Neural progenitor cell (in vitro differentiated cells): Measurements from ENCODE around the gene GRSF1. TPM values are rescaled to one million over a fixed set of nuclear protein-coding genes. Genes with fewer than 3 reads are reported as not detected.

Experiments
- DNase-seq: peaks from one replicate; pipeline ENCODE4 v3.0.0-alpha.2; 2016; ENCODE audit warnings: low spot score
- H2AFZ ChIP-seq: fragments of 200-600 bp; sonication (generic); replicated peaks from 2 replicates; pipeline ENCODE4 v1.6.1; 2016; ENCODE audit warnings: antibody characterized with exemption
- H3F3A ChIP-seq: fragments of 200-600 bp; sonication (generic); 2 replicates; pipeline ENCODE4 v1.6.1; 2016; ENCODE audit warnings: antibody characterized with exemption, low read depth
- H3K27ac ChIP-seq: fragments of 200-600 bp; sonication (generic); 2 replicates; pipeline ENCODE4 v1.5.1; 2016; ENCODE audit warnings: mild to moderate bottlenecking
- H3K27me3 ChIP-seq: fragments of 200-600 bp; sonication (generic); 2 replicates; pipeline ENCODE4 v1.6.1; 2016; ENCODE audit warnings: mild to moderate bottlenecking, moderate library complexity
- H3K36me3 ChIP-seq: fragments of 200-600 bp; sonication (generic); 2 replicates; pipeline ENCODE4 v1.5.1; 2016
- H3K4me1 ChIP-seq: fragments of 200-600 bp; sonication (generic); 2 replicates; pipeline ENCODE4 v1.6.1; 2016; ENCODE audit warnings: mixed run types
- H3K4me2 ChIP-seq: fragments of 200-600 bp; sonication (generic); 2 replicates; pipeline ENCODE4 v1.6.1; 2016
- H3K4me3 ChIP-seq: fragments of 200-600 bp; sonication (generic); 2 replicates; pipeline ENCODE4 v1.5.1; 2016
- H3K79me2 ChIP-seq: fragments of 200-600 bp; sonication (generic); 2 replicates; pipeline ENCODE4 v1.6.1; 2016; ENCODE audit warnings: low read depth
- H3K9ac ChIP-seq: fragments of 200-600 bp; sonication (generic); 2 replicates; pipeline ENCODE4 v1.6.1; 2016
- H3K9me3 ChIP-seq: fragments of 200-600 bp; sonication (generic); 2 replicates; pipeline ENCODE4 v1.5.1; 2016; ENCODE audit warnings: low read depth
- H4K20me1 ChIP-seq: fragments of 200-600 bp; sonication (generic); 2 replicates; pipeline ENCODE4 v1.6.1; 2016; ENCODE audit warnings: low read depth
- H3K27ac Mint-ChIP-seq: 3 replicates; pipeline ENCODE4 v1.8.0; 2021; ENCODE audit warnings: mixed read lengths
- H3K27me3 Mint-ChIP-seq: 2 replicates; pipeline ENCODE4 v1.8.0; 2022; ENCODE audit warnings: low read depth, mild to moderate bottlenecking, inconsistent platforms, moderate library complexity, mixed read lengths; ENCODE audit not compliant: insufficient read depth
- H3K36me3 Mint-ChIP-seq: 3 replicates; pipeline ENCODE4 v1.8.0; 2021; ENCODE audit warnings: mixed read lengths
- H3K4me1 Mint-ChIP-seq: 3 replicates; pipeline ENCODE4 v1.8.0; 2021; ENCODE audit warnings: mixed read lengths
- H3K4me3 Mint-ChIP-seq: 3 replicates; pipeline ENCODE4 v1.8.0; 2021; ENCODE audit warnings: mild to moderate bottlenecking, moderate library complexity, mixed read lengths
- H3K9me3 Mint-ChIP-seq: 3 replicates; pipeline ENCODE4 v1.8.0; 2020; ENCODE audit warnings: mixed read lengths
- EZH2 ChIP-seq: fragments of 200-600 bp; sonication (generic); IDR thresholded peaks from 2 replicates; pipeline ENCODE4 v1.6.1; 2017; ENCODE audit warnings: antibody characterized with exemption, mild to moderate bottlenecking, moderate library complexity
- EZH2phosphoT487 ChIP-seq: fragments of 200-600 bp; sonication (generic); IDR thresholded peaks from 2 replicates; pipeline ENCODE4 v1.6.1; 2017; ENCODE audit warnings: antibody characterized with exemption
- total RNA-seq: library from RNA; depleted of rRNA; stranded (reverse); fragments of >200 nt; gene quantifications from 2 replicates; pipeline ENCODE4 v1.2.3, GENCODE V29; 2015; ENCODE audit warnings: low replicate concordance
- TF ChIP-seq, protein P1 (sequence below): fragments of 200-600 bp; sonication (generic); IDR thresholded peaks from 2 replicates; pipeline ENCODE4 v1.5.1; 2017; ENCODE audit warnings: antibody characterized with exemption, mild to moderate bottlenecking

Gene GRSF1
- total RNA-seq, 1 donor from 2014 or later, result 136 TPM

DNA sequence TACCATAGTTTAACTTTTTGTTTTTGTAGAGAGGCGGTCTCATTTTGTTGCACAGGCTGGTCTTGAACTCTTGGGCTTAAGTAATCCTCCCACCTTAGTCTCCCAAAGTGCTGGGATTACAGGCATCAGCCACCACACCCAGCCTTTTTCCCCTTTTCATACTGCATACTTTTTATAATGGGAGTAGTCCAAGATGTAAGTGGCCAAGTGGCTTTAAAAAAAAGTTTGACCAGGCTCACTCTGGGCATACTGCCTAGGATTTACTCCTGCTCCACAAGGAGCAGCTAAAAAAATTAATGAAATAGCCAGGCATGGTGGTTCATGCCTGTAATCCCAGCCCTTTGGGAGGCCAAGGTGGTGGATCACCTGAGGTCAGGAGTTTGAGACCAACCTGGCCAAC, 6.0 kb downstream of the GRSF1 start:
- Mint-ChIP-seq H3K9me3 (no peaks in the 10 kb centered on the region), H3K4me1 (peaks cover 10% of the 10 kb centered on the region), H3K27ac (no peak overlapping the region), H3K36me3 (peaks cover 41% of the 10 kb centered on the region), H3K27me3 (no peaks in the 10 kb centered on the region), H3K4me3 (no peak overlapping the region)
- no peaks in the 10 kb centered on the region for H3K9me3 ChIP-seq
- no peak overlapping the region for H2AFZ ChIP-seq
- TF ChIP-seq, protein P1, sequence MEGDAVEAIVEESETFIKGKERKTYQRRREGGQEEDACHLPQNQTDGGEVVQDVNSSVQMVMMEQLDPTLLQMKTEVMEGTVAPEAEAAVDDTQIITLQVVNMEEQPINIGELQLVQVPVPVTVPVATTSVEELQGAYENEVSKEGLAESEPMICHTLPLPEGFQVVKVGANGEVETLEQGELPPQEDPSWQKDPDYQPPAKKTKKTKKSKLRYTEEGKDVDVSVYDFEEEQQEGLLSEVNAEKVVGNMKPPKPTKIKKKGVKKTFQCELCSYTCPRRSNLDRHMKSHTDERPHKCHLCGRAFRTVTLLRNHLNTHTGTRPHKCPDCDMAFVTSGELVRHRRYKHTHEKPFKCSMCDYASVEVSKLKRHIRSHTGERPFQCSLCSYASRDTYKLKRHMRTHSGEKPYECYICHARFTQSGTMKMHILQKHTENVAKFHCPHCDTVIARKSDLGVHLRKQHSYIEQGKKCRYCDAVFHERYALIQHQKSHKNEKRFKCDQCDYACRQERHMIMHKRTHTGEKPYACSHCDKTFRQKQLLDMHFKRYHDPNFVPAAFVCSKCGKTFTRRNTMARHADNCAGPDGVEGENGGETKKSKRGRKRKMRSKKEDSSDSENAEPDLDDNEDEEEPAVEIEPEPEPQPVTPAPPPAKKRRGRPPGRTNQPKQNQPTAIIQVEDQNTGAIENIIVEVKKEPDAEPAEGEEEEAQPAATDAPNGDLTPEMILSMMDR, result no peak
- no peak for TF ChIP-seq EZH2
- TF ChIP-seq EZH2phosphoT487, result no peak
- H3K9ac ChIP-seq, result no peak overlapping the region
- no peak overlapping the region for H3K4me2 ChIP-seq
- H3K27me3 ChIP-seq, result no peaks in the 10 kb centered on the region
- H3K4me1 ChIP-seq, result no peaks in the 10 kb centered on the region
- H3K79me2 ChIP-seq, result peaks cover 63% of the 10 kb centered on the region
- H4K20me1 ChIP-seq, result peaks cover 45% of the 10 kb centered on the region
- H3K4me3 ChIP-seq, result no peak overlapping the region
- DNase-seq, result no peak
- no peak overlapping the region for H3K27ac ChIP-seq
- peaks cover 23% of the 10 kb centered on the region for H3K36me3 ChIP-seq
- no peaks in the 10 kb centered on the region for H3F3A ChIP-seq

DNA sequence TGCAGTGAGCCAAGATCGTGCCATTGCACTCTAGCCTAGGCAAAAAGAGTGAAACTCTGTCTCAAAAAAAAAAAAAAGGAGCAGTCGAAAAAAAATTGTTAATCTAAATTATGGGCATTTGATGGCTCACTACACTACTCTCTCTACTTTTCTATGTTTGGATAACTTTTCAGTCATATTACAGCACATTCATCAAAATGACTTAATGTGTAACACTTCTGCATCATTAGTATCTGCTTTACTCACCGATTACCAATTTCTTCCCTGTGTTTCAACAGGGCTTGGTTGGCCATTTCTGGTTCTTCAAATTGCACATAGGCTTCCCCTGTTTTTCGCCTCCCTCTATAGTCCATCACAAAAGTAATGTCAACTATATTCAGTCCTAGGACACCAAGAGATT, 8.4 kb downstream of the GRSF1 start:
- Histone ChIP-seq H3K79me2 (peaks cover 39% of the 10 kb centered on the region), H3K4me1 (no peaks in the 10 kb centered on the region), H4K20me1 (peaks cover 26% of the 10 kb centered on the region), H3K9me3 (no peaks in the 10 kb centered on the region), H3K4me3 (no peak overlapping the region), H3K27ac (no peak overlapping the region), H3F3A (no peaks in the 10 kb centered on the region), H3K27me3 (no peaks in the 10 kb centered on the region), H3K9ac (no peak overlapping the region), H3K4me2 (no peak overlapping the region), H2AFZ (no peak overlapping the region), H3K36me3 (peaks cover 29% of the 10 kb centered on the region)
- no peak for TF ChIP-seq EZH2phosphoT487
- no peak for TF ChIP-seq EZH2
- TF ChIP-seq, protein P1, result no peak
- Mint-ChIP-seq H3K36me3 (peaks cover 38% of the 10 kb centered on the region), H3K27me3 (no peaks in the 10 kb centered on the region), H3K4me1 (no peaks in the 10 kb centered on the region), H3K4me3 (no peak overlapping the region), H3K27ac (no peak overlapping the region), H3K9me3 (no peaks in the 10 kb centered on the region)
- no peak for DNase-seq

DNA sequence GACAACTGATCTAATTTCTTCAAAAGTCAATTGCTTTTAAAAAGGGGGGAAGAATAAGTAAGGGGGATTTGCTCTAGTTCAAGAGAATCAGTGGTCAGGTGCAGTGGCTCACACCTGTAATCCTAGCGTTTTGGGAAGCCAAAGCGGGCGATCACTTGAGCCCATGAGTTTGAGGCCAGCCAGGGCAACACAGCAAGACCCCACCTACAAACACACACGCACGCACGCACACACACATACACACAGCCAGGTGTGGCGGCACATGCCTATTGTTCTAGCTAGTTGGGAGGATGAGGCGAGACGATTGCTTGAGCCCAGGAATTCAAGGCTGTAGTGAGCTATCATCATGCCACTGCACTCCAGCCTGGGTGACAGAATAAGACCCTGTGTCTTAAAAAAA, 9.6 kb downstream of the GRSF1 start:
- Histone ChIP-seq H3K79me2 (peaks cover 27% of the 10 kb centered on the region), H4K20me1 (peaks cover 18% of the 10 kb centered on the region), H3K27ac (no peak overlapping the region), H3K4me2 (no peak overlapping the region), H2AFZ (no peak overlapping the region), H3F3A (no peaks in the 10 kb centered on the region), H3K4me3 (no peak overlapping the region), H3K9me3 (no peaks in the 10 kb centered on the region), H3K27me3 (no peaks in the 10 kb centered on the region), H3K4me1 (no peaks in the 10 kb centered on the region), H3K36me3 (peaks cover 39% of the 10 kb centered on the region), H3K9ac (no peak overlapping the region)
- Mint-ChIP-seq H3K27me3 (no peaks in the 10 kb centered on the region), H3K4me3 (no peak overlapping the region), H3K36me3 (peaks cover 46% of the 10 kb centered on the region), H3K4me1 (no peaks in the 10 kb centered on the region), H3K9me3 (no peaks in the 10 kb centered on the region), H3K27ac (no peak overlapping the region)
- no peak for DNase-seq
- TF ChIP-seq EZH2, result no peak
- TF ChIP-seq, protein P1, result no peak
- TF ChIP-seq EZH2phosphoT487, result no peak
